Glomerular visceral epithelial cell (primary cell): ENCODE data around the gene MAP2K5.
"Not testable (repeated sequence)": the region's sequence is repeated elsewhere in the genome, so short reads cannot be mapped to it uniquely, and the experiment has no call there.

Experiments used
- DNase-seq: peaks from one replicate; pipeline ENCODE4 v3.0.0-alpha.2; 2016; ENCODE audit errors: extremely low spot score

MAP2K5 gene

GRCh38 chr15:67601073-67601472, 58.6 kb downstream of the MAP2K5 start:
- no peak for DNase-seq

GRCh38 chr15:67603063-67603462, 60.6 kb downstream of the MAP2K5 start:
- no peak for DNase-seq

GRCh38 chr15:67605871-67606270, 63.4 kb downstream of the MAP2K5 start:
- DNase-seq: no peak

- DNase-seq: no peak
Measured at GRCh38 chr15:67606742-67607141, 64.2 kb downstream of the MAP2K5 start.

- DNase-seq: no peak
Measured at GRCh38 chr15:67607329-67607728, 64.8 kb downstream of the MAP2K5 start.

- DNase-seq: no peak
Measured at GRCh38 chr15:67607959-67608637, 65.6 kb downstream of the MAP2K5 start.

- DNase-seq: no peak
Measured at GRCh38 chr15:67608638-67608959, 66.1 kb downstream of the MAP2K5 start.

- DNase-seq: no peak
Measured at GRCh38 chr15:67611370-67612369, 69.2 kb downstream of the MAP2K5 start.

- DNase-seq: no peak
Measured at GRCh38 chr15:67613211-67613610, 70.7 kb downstream of the MAP2K5 start.

- no peak for DNase-seq
Measured at GRCh38 chr15:67613708-67614107, 71.2 kb downstream of the MAP2K5 start.

- not testable (repeated sequence) for DNase-seq
Measured at GRCh38 chr15:67615131-67615534, 72.6 kb downstream of the MAP2K5 start.

- no peak for DNase-seq
Measured at GRCh38 chr15:67618297-67618696, 75.8 kb downstream of the MAP2K5 start.

- no peak for DNase-seq
Measured at GRCh38 chr15:67622110-67622509, 79.6 kb downstream of the MAP2K5 start.

GRCh38 chr15:67632261-67632660, 89.8 kb downstream of the MAP2K5 start:
- no peak for DNase-seq

- DNase-seq: not testable (repeated sequence)
Measured at GRCh38 chr15:67635950-67636349, 93.4 kb downstream of the MAP2K5 start.

GRCh38 chr15:67639591-67639990, 97.1 kb downstream of the MAP2K5 start:
- no peak for DNase-seq

GRCh38 chr15:67641453-67641852, 99.0 kb downstream of the MAP2K5 start:
- DNase-seq: no peak

GRCh38 chr15:67646847-67647246, 104.3 kb downstream of the MAP2K5 start:
- DNase-seq: no peak

- DNase-seq: no peak
Measured at GRCh38 chr15:67652586-67652985, 110.1 kb downstream of the MAP2K5 start.

- DNase-seq: no peak
Measured at GRCh38 chr15:67660446-67660845, 117.9 kb downstream of the MAP2K5 start.

GRCh38 chr15:67660874-67661606, 118.5 kb downstream of the MAP2K5 start:
- DNase-seq: no peak

- no peak for DNase-seq
Measured at GRCh38 chr15:67670647-67671305, 128.3 kb downstream of the MAP2K5 start.
